T follicular helper cell (primary cell): ENCODE measurements around the gene ZNF641.
A peak's percentile ranks its signal among the peaks of the same experiment; 100 is the strongest.

ENCODE experiments used
- DNase-seq: peaks from one replicate; pipeline ENCODE4 v3.0.0-alpha.2; 2020; ENCODE audit warnings: low read depth
- total RNA-seq, 2 experiments: gene quantifications; one replicate each; lab custom pipeline; 2026; lab: John Stamatoyannopoulos, UW

The ZNF641 gene
- 26.1 to 59.7 reads per million in 2 experiments for total RNA-seq

GRCh38 chr12:48350249-48351021 is at the start of gene ZNF641:
Gene ZNF641 (minus strand): TSS chr12:48350919. CDS start chr12:48348090, 2,829 bp downstream.
- DNase-seq, result peak; percentile 79

GRCh38 chr12:48390026-48390425 is 39.3 kb upstream of the ZNF641 start:
- no peak for DNase-seq

GRCh38 chr12:48389409-48389808 is 38.7 kb upstream of the ZNF641 start:
- no peak for DNase-seq

- no peak for DNase-seq
Measured at GRCh38 chr12:48388938-48389337, 38.2 kb upstream of the ZNF641 start.

GRCh38 chr12:48388460-48388859 is 37.7 kb upstream of the ZNF641 start:
- DNase-seq, result no peak

- no peak for DNase-seq
Measured at GRCh38 chr12:48380596-48380995, 29.9 kb upstream of the ZNF641 start.

GRCh38 chr12:48379794-48380193 is 29.1 kb upstream of the ZNF641 start:
- DNase-seq, result no peak

- no peak for DNase-seq
Measured at GRCh38 chr12:48377646-48378045, 26.9 kb upstream of the ZNF641 start.

GRCh38 chr12:48374164-48374563 is 23.4 kb upstream of the ZNF641 start:
- DNase-seq, result no peak

- no peak for DNase-seq
Measured at GRCh38 chr12:48366131-48366530, 15.4 kb upstream of the ZNF641 start.

GRCh38 chr12:48361664-48362339 is 11.1 kb upstream of the ZNF641 start:
- DNase-seq, result no peak

GRCh38 chr12:48358937-48359513 is 8.3 kb upstream of the ZNF641 start:
- no peak for DNase-seq

- DNase-seq, result no peak
Measured at GRCh38 chr12:48356041-48356768, 5.5 kb upstream of the ZNF641 start.

- DNase-seq, result no peak
Measured at GRCh38 chr12:48352157-48352760, 1.5 kb upstream of the ZNF641 start.

GRCh38 chr12:48351022-48351708 is 446 bp upstream of the ZNF641 start:
- no peak for DNase-seq

- DNase-seq, result no peak
Measured at GRCh38 chr12:48349471-48349870, 1.2 kb downstream of the ZNF641 start.

GRCh38 chr12:48342980-48343379 is 7.7 kb downstream of the ZNF641 start:
- no peak for DNase-seq

- DNase-seq, result no peak
Measured at GRCh38 chr12:48340943-48341342, 9.8 kb downstream of the ZNF641 start.

- no peak for DNase-seq
Measured at GRCh38 chr12:48339442-48340117, 11.1 kb downstream of the ZNF641 start.

- DNase-seq, result no peak
Measured at GRCh38 chr12:48336564-48336963, 14.2 kb downstream of the ZNF641 start.

- DNase-seq, result no peak
Measured at GRCh38 chr12:48336061-48336460, 14.7 kb downstream of the ZNF641 start.
